Superior temporal gyrus (tissue), 1 donor: ENCODE results near the gene PCED1B.

Experiments used
- DNase-seq: peaks from one replicate; pipeline ENCODE4 v3.0.0-alpha.2; 2016; ENCODE audit errors: extremely low spot score

PCED1B gene

DNA sequence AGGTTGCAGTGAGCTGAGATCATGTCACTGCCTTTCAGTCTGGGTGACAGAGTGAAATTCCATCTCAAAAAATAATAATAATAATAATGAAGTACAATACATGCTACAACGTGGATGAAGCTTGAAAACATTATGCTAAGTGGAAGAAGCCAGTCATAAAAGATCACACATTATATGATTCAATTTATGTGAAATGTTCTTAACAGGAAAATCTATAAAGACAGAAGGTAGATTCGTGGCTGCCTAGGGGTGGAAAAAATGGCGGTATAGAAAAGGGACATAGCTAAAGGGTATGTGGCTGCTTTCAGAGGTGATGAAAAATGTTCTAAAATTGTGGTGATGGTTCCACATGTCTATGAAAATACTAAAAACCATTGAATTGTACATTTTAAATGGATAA lies 41.3 kb downstream of the PCED1B start:
- no peak for DNase-seq

DNA sequence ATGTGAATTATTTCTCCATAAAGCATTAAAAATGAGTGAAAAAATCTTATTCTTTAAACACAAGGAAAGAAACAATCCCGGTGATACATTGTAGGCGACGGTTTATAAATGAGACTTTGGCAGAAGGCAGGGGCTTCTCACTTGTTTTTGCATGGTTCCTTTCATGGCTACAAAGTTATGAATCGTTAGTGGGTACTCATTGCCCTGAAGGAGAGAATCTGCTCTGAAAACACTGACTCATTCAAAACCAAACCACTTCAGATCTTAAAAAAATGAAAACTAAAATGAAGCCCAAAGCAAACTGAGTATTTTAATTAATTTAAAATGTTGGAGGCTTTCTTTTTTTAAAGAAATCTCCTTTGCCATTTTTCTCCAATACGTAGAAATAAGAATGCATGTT lies 41.7 kb downstream of the PCED1B start:
- no peak for DNase-seq

DNA sequence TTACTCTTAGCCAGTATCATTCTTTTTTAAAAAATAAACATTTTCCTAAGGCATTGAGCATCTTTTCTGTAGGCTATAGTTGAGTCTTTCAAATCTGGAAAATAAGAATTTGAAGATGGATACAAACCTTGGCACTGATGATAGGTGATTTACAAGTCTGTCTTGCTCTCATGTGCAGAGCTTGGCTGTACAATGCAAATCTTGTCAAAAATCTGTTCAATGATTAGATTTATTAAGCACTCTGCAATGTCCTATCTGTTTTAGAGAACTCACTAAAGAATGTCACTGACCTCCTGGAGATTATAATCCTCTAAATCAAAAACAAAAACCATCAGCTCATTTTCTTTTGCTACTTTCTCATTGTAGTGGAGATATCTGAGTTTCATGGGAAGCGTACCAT lies 43.2 kb downstream of the PCED1B start:
- no peak for DNase-seq

DNA sequence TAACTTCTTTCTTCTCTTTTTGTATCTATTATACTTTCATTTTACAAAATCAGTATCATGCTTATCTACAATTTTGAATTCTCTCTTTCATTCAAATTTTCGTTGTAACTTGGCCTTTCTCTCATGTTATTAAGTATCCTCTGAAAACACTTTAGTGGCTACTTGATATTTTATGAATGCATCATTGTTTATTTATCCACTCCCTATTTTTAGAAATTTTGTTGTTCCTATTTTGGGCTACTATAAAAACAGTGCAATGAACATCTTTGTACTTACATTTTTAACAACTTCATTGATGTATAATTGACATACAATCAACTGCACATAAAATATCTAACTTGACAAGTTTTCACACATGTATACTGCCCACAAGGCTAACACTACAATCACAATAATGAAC lies 44.3 kb downstream of the PCED1B start:
- DNase-seq = no peak

DNA sequence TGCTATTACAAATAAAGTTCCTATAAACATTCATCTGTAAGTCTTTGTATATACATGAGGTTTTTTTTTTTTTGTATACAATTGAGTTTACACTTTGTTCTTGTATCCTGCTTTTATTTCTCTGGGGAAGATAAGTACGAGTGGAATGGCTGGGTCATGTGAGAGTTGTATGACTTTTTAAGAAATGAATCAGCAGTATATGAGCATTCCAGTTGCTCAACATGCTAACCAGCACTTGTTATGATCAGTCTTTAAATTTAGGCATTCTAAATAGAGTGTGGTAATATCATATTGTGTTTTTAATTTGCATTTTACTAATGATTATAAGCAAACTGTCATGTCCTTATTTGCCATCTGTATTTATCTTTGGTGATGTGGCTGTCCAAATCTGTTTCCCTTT lies 45.0 kb downstream of the PCED1B start:
- DNase-seq = no peak

DNA sequence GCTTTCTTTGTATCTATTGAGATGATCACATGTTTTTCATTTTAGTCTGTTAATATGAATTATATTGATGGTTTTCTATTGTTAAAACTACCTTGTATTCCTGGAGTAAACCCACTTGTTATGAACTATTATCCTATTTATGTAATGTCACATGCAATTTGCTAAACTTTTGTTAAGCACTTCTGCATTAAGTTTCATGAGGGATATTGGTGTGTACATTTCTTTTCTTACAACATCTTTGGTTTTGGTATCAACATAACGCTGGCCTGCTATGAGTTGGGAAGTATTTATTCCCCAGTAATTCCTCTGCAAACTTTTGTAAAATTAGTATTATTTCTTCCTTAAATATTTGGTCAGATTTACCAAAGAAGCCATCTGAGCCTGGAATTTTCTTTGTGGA lies 46.8 kb downstream of the PCED1B start:
- no peak for DNase-seq

DNA sequence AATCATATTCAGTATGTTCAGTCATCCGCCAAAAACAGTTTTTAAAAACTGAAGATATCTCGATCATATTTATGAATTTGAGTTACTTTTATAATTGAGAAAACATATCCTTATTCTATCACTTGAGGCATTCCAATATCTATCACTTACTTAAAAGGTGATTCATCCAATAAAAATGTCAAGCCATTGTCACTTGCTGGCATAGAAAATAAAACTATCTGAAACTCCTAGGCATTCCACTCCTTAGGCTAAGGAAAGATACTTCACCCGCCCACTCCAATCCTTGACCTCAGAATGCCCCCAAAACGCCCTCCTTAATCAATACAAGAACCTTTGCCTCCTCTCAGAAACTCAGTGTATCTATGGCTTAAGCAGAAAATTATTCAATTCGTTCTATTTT lies 51.6 kb downstream of the PCED1B start:
- DNase-seq = no peak

DNA sequence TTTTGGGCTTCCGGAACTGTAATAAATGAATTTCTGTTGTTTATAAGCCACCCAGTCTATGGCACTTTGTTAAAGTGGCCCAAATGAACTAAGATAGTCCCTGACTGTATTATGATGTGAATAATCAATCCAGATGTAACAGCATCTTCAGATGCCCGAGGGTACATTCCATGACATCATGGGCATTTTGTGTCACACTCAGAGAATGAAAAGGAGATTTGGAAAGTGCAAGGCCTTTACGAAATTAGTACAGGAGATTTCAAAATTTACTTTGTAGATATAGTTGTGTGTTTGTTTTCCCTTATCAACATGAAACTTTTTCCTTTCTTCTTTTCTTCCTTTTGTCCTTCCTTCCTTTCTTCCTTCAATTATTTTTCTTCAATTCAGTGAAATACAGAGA lies 54.6 kb downstream of the PCED1B start:
- DNase-seq = no peak

DNA sequence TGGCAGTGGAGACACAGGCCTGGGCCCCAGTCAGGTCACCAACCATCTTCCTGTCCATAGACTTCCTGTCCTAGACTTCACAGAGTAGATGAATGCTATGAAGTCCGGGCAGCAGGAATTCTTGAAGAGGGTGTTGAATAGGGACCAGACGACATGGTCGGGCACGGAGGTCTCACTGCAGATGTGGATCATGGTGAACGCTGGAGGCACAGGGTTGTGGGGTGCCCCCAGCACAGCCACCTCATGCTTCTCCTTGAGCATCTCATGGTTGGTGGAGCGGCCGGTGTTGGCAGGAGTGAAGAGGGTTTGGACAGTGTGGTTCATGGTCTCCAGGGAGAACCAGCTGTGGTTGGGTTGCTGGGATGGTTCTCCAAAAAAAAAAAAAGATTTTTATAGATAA lies 56.2 kb downstream of the PCED1B start:
- DNase-seq = no peak

DNA sequence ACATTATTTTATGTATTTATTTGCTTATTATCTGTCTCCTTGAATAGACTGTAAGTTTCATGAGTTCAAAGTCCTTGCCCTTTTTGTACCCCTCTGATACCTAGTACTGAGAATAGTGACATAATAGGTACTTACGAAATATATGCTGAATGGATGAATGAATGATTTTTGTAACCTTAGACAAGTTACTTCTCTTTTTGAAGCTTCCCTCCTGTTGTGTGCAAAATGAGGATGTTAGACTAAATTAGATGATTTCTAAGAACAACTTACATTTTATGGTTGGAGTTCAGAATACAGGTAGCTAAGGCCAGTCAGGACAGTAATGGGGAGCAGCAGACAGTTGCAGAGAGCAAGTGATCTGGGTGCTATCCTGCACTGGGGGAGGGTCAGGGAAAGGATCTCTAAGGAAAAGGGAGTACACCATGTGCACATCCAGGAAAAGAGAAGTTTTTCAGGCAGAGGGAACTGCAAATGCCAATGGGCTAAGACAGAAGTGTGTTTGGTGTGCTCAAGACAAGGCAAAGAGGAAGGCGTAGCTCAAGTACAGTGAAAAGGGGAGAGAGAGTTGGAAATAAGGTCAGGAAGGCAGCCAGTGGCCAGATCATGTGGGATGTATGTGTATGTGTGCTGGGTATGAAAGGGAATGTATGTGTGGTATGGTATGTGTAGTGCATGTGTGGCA lies 59.7 kb downstream of the PCED1B start:
- DNase-seq = no peak

DNA sequence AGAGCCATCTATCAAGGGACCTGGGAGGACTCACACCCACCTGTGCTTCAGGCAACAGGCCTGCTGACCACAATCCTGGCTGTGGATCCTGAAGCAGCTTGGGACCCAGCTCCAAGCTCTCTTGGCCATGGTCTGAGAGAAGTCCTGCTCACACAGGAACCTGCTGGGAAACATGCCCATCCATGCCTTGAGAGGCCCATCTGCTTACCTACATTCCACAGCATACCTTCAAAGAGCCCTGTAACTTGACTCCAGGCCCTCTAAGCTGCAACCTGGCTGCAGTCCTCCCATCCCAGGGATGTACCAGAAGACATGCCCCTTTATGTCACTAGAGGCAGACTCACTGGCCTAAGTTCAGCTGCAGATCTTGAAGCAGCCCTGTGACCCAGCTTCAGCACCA lies 62.0 kb downstream of the PCED1B start:
- no peak for DNase-seq

DNA sequence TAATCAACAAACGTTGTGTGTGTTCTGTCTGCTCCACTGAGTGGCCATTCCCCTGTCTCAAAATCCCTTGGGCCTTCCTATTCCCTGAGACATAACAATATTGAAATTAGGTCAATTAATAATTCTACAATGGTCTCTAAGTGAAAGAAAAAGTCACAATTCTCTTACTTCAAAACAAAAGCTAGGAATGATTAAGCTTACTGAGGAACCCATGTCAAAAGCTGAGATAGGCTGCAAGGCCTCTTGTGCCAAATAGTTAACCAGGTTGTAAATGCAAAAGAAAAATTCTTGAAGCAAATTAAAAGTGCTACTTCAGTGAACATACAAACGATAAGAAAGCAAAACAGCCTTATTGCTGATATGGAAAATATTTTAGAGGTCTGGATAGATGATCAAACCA lies 65.3 kb downstream of the PCED1B start:
- no peak for DNase-seq

DNA sequence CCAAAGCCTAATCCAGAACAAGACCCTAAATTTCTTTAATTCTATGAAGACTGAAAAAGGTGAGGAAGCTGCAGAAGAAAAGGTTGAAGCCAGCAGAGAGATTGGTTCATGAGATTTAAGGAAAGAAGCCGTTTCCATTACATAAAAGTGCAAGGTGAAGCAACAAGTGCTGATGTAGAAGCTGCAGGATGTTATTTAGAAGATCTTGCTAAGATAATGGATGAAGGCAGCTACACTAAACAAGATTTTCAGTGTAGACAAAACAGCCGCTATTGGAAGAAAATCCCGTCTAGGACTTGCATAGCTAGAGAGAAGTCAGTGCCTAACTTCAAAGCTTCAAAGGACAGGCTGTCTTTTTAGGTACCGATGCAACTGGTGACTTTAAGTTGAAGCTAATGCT lies 65.8 kb downstream of the PCED1B start:
- DNase-seq = no peak

DNA sequence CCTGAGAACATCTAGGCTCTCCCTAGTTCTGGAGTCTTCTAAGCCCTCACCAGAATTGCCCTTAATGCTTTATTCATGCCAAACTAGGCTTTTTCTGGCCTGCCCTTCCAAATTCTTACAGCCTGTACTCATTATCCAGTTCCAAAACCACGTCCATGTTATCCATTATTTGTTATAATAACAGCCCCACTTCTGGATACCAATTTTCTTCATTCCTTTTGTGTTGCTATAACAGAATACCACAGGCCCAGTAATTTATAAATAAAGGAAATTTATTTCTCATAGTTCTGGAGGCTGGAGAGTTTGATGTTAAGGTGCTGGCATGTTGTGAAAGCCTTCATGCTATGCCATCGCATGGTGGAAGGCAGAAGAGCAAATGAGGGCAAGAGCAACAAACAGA lies 68.3 kb downstream of the PCED1B start:
- no peak for DNase-seq

DNA sequence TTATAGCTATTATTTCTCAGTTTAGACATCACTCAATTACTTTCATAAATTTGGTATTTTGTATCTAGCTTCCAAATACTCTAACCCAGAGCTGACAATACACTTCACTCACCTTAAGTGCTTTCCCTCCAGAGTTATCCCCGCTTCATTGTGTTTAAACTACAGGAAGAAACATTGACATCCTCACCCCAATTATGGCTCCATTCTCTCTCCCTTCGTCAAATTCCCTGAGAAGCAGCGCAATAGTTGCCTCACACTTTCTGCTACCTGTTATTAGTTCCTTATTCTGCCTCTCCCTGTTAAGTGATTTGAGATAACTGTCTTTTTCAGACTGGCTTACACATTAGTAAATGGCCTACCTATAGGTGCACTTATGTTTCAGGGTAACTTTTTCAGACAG lies 69.7 kb downstream of the PCED1B start:
- no peak for DNase-seq

DNA sequence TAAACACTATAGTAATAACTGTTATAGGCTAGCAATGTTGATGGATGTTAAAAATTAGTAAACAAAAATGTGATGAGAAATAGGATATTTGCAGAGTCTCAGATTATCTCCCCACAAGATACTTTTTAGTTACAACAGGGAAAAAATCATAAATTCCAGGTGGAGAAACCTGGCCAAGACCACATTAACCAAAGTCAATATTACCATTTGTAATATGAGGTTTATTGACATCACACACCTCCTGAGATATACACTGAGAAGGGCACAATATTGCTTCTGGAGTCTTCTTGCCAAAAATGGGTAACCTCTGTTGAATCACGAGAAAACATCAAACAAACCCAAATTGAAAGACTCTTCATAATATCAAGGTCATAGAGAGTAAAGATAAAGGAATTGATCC lies 72.7 kb downstream of the PCED1B start:
- no peak for DNase-seq

DNA sequence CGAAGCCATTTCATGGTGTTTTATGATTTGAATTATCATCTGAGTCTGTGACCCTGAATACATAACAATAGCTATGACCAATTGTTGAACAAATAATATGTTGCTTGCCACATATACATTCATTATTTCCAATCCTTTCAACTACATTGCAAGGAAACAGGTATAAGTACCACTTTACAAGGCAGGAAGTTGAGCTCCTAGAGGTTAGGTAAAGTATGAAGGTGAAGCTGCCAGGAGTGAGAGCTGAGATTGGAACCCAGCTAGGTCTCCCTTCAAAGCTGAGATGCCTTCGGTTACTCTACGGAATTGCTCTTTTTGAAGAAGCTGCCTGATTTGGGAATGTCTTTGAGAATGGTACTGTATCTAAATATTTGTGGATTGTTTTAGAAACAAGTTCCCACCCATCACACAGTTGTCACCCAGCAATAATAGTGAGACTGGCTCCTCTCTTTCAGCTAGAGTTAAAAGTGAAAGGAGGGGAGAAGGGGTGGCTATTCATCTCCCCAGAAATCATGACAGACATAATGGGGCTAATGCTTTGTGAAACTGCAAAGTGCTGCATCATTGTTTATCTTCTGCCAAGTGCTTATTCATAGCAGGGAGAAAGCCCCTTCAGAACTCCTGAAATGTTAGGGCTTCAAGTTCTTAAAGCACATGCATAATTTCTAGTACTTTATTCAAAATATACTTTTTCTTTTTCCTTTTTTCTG lies 76.2 kb downstream of the PCED1B start:
- DNase-seq = peak; percentile 11

DNA sequence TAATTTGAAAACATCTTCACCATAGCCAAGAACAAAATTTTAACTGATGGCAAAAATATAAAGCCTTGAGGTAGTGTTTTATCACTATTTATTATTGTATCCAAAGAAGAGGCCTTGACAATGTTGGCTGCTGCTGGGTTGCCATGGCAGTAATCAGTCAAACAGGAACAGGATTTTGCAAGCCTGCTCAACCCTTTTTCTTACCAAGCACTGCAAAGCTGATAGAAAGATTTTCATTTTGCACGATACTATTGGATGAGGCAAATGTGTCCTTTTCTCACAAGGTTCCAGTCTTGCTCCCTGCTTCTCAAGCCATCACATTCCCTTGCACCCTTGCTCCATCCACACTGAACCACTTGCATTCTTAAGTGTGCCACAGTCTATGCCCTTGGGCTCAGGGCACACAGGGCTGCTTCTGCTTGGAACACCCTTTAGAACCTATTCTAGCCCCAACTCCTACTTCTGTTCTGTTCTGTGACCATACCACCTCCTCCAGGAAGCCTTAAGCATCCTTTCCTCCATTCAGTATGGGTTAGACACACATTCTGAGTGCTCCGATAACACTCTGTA lies 76.8 kb downstream of the PCED1B start:
- DNase-seq = no peak

DNA sequence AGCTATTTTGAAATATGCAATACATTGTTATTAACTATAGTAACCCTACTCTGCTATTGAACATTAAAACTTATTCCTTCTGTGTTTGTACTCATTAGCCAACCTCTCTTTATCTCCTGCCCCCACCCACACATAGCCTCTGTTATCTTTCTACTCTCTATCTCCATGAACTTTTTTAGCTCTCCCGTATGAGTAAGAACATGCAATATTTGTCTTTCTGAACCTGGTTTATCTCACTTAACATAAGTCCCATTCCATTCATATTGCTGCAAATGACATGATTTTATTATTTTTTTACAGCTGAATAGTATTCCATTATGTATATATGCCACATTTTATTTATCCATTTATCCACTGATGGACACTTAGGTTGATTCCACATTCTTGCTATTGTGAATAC lies 79.4 kb downstream of the PCED1B start:
- no peak for DNase-seq

DNA sequence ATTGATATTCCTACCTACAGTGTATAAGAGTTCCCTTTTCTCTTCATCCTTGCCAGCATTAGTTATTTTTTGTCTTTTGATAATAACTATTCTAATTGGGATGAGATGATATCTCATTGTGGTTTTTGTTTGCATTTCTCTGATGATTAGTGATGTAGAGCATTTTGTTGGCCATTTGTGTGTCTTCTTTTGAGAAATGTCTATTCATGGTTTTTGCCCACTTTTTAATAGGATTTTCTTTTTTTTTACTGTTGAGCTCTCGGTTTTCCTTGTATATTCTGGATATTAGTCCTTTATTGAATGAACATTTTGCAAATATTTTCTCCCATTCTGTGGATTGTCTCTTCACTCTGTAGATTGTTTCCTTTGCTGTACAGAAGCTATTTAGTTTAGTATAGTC lies 79.9 kb downstream of the PCED1B start:
- DNase-seq = no peak

DNA sequence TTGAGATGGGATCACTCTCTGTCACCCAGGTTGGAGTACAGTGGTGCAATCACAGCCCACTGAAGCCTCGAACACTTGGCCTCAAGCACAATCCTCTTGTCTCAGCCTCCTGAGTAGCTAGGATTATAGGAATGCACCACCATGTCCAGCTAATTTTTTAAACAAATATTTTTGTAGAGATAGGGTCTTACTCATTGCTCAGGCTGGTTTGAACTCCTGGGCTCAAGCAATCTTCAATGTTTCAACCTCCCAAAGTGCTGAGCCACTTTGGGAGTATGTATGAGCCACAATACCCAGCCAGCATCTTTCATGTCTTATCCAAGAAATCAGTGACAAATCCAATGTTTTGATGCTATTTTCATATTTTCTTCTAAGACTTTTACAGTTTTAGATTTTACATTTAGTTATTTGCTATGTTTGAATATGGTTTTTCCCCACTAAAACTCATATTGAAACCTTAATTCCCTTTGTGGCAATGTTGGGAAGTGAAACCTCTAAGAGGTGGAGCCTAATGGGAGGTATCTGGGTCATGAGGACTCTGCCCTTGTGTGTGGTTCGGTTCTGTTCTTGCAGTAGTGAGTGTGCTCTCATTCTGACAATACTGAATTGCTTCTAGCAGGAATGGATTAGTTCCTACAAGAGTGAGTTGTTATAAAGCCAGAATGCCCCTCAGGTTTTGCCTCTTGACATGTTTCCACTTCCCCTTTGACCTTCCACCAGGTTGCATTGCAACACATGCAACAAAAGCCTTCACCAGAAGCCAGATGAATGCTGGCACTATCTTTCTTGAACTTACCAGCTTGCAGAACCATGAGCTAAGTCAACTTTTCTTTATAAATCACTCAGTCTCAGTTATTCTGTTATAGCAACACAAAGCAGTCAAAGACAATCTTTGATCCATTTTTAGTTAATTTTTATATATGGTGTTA lies 81.2 kb downstream of the PCED1B start:
- DNase-seq = no peak

DNA sequence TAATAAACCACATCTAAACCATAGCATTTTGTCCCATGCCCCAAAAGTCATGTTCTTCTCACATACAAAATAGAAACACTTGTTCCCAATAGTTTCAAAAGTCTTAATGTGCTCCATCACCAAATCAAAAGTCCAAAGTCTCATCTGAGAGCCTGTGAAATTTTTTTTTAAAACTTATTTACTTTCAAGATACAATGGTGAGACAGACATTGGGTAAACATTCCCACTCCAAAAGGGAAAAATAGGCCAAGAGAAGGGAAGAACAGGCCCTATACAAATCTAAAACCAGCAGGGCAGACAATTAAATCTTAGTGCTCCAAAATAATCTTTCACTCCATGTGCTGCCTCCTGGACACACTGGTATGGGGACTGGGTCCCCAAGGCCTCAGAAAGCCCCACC lies 84.7 kb downstream of the PCED1B start:
- DNase-seq = no peak
